GM18951 (cell line): ENCODE data around the gene STT3B.

Experiments used
- POLR2A ChIP-seq: IDR thresholded peaks from 4 replicates; pipeline ENCODE4 v1.6.1; 2011; ENCODE audit warnings: mild to moderate bottlenecking; ENCODE audit not compliant: insufficient read length, insufficient read depth; ENCODE audit errors: extremely low read depth
- in situ Hi-C: fragments of 300-500 bp; cut with MboI; formaldehyde crosslinking; loops from one replicate; pipeline ENCODE4 v1.12.0; 2022; ENCODE audit warnings: low sequenced_read_pairs, mixed read lengths, inconsistent platforms; ENCODE audit not compliant: unreplicated experiment

The STT3B gene

GRCh38 chr3:31532587-31533168 is at the start of gene STT3B:
TSS of gene STT3B (plus strand) at chr3:31532925. CDS start at chr3:31532999, 74 bp downstream.
- TF ChIP-seq POLR2A: peak; percentile 68
- in situ Hi-C loops: no loop called here

DNA sequence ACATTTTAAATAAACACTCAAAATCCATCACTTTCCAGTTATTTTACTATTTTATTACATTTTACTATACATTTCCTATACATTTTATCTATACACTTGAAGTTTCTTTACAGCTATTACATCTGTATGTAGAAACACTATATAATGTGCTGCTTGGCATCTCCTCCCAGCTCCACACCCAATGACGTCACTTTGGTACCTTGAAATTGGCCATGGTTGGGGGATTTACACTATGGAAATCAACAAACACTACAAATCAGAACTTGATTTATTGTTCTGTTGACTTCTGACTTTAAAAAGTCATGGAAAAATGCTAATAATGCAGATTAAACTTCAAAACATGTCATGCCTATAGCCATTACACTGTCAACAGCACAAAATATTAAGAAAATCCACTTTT is 48.9 kb upstream of the STT3B start:
- no peak for TF ChIP-seq POLR2A
- in situ Hi-C loops: no loop called here

DNA sequence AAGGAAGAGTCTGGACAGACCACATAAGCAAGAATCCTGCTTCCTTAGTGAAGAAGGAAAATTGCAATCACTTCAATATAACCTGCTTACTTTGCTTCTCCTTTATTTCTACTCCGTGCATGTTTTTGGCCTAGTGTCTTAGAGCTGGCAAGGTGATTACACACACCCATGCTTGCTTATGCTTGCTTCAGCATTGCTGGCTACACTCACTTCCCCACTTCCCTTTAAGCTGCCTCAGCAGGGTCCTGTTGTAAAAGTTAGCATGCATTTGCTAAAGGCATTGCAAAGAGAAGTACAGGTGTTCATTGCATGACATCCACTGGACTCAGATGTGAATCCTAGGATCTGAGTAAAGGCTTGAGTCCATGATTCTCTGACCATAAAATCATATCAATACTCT is 47.5 kb upstream of the STT3B start:
- in situ Hi-C loops: no loop called here
- TF ChIP-seq POLR2A: no peak

- TF ChIP-seq POLR2A: no peak
- in situ Hi-C loops: no loop called here
These were observed 45.7 kb upstream of the STT3B start for GRCh38 chr3:31486865-31487533.

- TF ChIP-seq POLR2A: no peak
- in situ Hi-C loops: no loop called here
These were observed 44.2 kb upstream of the STT3B start for GRCh38 chr3:31488475-31489017.

DNA sequence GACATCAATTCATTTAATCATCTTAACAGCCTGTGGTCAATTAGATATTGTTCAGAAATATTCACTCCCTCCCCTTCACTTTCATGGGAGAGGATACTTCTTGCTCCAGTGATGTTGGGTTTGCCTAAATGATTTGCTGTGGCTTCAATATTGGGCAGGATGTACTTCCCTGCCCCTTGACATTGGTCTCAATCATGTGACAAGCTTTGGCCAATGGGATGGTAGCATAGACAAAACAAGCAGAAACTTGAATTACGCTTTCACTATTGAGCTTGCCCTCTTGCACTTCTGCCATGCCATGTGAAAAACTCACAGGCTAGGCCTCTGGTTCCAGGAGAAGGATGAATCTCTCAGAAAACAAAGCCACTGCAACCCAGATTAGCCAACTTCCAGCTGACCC is 42.2 kb upstream of the STT3B start:
- in situ Hi-C loops: no loop called here
- TF ChIP-seq POLR2A: no peak

DNA sequence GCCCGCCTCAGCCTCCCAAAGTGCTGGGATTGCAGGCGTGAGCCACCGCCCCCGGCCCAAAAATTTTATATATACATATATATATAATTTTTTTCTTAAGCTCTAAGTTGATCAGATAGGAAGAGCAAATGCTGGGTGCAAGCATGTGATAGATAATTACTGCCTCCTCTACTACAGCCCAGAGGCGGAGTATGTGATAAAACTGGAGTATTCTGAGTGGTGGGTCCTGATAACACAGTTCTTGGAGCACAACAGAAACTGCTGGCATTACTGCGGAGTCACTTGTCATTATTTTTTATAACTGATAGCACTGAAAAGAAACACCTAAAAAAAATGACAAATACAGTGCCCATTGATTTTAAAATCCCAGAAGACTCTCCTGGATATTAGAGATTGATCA is 41.1 kb upstream of the STT3B start:
- TF ChIP-seq POLR2A: no peak
- in situ Hi-C loops: no loop called here

- TF ChIP-seq POLR2A: no peak
- in situ Hi-C loops: no loop called here
These were observed 39.6 kb upstream of the STT3B start for GRCh38 chr3:31493149-31493548.

GRCh38 chr3:31495971-31496665 is 36.6 kb upstream of the STT3B start:
- TF ChIP-seq POLR2A: no peak
- in situ Hi-C loops: no loop called here

DNA sequence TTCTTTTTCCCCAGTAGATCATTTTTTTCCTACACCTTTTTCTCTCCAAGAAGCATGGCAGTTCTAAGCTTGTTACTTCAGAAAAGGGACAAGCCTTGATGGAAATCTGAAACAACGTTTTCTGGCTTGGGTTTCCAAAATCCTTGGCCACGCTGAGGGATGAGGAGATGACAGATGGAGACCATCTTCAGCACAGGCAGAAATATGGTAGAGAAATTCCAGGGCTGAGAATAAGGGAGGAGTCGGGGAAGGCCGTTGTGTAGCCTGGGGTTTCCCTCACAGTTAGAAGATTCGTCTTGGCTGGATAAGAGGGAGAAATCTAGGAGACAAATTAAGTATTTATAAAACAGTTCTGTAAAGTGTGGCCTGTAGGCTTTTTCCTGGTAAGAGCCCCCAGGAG is 33.9 kb upstream of the STT3B start:
- in situ Hi-C loops: no loop called here
- TF ChIP-seq POLR2A: no peak

- no peak for TF ChIP-seq POLR2A
- in situ Hi-C loops: no loop called here
These were observed 33.4 kb upstream of the STT3B start for GRCh38 chr3:31499281-31499680.

- in situ Hi-C loops: no loop called here
- TF ChIP-seq POLR2A: no peak
These were observed 29.9 kb upstream of the STT3B start for GRCh38 chr3:31502803-31503221.

DNA sequence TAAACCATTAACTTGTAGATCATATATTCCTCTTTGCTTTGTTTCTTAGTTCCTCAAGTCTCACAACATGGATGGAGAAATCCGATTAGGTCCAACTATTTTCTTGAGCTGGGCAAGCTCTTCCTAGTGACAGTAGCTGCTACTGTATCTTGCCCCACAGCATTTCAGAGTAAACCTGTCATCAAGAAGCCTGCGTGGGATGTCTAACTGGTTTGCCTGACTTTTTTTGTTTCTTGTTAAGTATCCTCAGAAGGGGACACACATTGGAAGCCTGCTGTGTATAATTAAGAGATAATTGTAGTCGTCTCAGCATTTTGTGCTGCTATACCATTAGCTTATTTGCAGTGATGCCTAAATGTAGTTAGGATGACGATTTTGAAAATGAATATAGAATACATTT is 29.3 kb upstream of the STT3B start:
- no peak for TF ChIP-seq POLR2A
- in situ Hi-C loops: no loop called here

DNA sequence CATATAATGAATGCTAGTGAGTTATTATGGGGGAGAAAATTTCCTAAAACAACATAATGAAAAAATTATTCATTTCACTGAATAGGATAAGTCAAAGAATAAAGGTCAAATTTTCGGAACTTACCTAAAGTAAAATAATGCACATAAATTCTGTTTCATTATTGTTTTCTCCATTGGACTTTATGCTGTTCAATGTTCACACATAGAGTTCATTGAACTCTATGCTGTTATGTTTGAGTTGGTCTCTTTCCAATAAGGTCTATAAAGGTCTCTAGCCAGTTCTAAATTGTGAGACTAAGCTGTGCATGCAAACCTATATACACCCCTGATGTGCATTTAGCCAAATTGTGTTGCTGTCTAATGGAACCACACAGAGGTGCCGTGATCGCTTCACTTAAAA is 28.5 kb upstream of the STT3B start:
- TF ChIP-seq POLR2A: no peak
- in situ Hi-C loops: no loop called here
